Putamen (tissue), 1 donor: ENCODE results near the gene COL27A1.

Experiments used
- DNase-seq: peaks from one replicate; pipeline ENCODE4 v3.0.0-alpha.2; 2016; ENCODE audit warnings: low spot score

The COL27A1 gene

DNA sequence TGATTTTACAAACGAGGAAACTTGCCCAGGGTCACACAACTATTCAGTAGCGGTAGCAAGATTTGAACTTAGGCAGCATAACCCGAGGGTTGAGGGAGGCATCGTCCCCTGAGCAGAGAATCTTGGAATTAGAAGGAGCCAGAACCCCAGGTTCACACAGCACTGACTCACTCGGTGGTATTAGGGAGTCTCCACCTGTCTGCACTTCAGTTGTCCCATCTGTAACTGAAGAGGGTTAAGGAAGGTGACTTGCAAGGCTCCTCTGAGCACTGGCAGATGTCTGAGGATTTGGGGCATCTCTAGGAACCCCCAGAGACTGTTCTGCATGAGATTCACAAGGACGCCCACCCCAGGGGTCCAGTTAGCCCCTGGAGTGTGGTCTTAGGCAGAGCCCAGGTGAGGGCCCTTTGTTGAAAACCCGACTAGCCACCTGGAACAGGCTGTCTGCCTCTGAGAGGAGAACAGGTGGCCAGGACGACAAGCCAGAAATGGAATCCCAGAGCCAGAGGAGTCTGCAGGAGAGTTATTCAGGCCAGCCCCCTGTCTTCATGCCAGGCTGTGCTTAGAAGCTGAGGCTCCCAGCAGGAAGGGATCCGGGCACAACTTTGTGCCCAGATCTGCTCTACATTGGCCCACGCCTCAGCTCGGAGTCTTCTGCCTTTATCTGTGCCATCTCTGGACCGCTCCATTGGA lies 117.5 kb downstream of the COL27A1 start:
- DNase-seq, result no peak

DNA sequence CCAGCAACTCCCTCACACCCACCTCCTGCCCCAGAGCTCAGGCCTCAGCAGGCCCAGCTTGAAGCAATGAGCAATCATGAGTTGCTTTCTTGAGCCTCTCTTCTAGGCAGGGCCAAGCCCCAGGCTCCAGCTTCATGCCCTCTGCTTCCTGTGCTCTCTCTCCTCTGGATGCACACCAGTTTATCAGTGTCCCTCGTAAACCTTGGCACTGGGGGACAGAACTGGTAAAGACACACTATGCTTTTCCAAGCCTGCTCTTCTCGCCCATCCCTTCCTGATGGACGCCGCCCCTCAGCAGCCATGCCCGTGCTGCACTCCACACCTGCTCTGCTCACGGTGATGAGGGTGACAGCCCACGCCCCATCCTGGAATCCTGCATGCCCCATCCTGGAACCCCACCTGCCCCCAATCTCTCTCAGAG lies 118.1 kb downstream of the COL27A1 start:
- DNase-seq, result no peak

DNA sequence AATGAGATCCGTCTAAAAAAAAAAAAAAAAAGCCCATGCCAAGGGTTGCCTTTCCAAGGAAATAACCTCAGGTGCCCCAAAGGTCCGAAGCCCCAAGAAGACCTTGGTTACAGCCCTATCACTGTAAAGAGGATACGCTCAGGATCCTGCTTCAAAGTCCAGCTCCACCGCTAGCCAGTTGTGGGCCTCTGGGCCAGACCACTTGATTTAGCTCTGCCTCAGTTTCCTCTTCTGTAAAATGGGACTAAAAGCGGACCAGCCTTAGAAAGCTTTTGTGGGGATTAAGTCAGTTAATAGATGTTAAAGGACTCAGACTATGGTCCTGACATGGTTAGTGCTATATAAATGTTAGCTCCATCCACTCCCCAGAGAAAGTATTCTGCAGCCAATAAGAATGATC lies 118.9 kb downstream of the COL27A1 start:
- no peak for DNase-seq

DNA sequence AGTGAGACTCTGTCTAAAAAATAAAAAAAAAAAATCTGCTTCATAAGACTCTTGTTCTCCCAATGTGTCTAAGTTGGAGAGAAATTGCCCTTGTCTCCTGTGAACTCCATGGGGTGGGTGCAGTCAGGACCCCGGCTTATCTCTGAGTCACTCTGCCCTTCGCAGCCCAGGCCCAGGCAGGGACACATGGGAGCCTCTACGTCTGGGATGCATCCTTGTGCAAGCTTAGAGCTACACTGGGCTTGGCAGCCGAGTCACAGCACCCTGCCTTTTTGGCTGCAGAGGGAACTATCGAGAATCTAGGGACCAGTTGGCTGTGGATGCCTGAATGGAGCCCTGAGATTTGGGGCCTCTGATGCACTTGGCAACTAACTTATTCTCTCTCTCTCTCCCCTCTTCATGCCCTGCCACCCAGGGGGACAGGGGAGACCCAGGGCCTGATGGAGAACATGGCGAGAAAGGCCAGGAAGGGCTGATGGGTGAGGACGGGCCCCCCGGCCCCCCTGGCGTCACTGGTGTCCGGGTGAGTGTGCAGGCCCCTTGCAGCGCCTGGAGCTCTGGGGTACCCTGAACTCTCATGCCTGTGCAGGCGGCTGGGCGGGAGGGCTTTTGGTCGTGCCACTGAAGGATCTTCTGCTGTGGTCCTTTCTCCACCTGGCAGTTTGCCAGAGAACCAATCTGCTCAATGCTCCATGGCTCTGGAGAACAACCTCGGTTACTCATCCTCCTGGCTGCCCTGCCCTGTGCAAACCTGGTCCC lies 120.1 kb downstream of the COL27A1 start:
- DNase-seq, result no peak

DNA sequence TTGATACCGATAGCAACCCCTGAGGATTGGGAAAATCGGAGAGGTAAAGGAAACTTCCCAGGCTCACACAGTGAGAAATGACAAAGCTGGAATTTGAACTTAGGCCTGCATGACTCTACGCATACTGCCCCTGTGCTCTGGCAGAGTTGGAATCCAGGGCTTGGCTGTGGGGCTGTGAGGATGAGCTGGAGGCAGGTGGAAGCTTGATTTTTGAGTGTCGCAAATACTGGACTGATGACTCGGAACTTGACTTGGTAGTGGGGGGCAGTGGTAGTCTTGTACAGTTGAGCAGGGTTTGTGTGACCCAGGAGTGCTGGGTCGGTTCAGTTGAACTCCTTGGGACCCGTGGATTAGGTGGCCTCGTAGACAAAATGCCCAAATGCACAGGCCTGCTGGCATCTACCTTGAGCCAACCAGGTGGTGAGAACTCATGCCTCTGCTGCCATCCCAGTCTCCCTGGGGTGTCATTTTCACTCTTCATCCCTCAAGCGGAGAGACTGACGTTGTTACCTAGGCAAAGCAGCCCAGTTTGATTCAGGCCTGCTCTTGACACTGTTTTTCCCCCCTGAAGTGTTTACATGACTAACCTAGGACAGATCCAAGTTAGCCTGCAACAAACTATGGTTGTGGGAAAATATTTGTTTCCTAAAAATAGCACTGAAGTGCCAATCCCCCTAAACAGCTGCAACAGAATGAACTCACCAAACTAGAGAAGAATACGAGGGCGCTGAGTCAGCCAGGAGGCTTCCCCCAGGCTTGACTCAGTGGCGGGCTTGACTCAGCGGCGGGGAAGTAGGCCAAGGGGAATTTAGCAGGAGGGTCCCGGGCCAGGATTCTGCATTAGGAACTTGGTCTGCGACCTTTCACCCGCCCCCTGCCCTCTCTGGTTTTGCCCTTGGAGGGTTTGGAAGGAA lies 121.8 kb downstream of the COL27A1 start:
- no peak for DNase-seq

DNA sequence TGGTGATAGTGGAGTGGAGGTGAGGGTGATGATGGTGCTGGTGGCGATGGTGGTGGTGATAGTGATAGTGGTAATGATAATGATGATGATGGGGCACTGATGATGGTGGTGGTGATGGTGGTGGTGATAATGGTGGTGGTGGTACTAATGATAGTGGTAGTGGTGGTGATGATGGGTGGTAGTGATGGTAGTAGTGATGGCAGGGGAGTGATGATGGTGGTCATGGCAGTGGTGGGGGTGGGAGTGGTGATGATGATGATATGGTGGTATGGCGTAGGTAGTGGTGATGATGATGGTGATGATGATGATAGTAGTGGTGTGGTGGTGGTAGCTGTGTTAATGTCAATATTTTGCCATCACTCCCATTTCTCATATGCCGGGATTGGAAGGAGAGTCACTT lies 123.0 kb downstream of the COL27A1 start:
- no peak for DNase-seq

DNA sequence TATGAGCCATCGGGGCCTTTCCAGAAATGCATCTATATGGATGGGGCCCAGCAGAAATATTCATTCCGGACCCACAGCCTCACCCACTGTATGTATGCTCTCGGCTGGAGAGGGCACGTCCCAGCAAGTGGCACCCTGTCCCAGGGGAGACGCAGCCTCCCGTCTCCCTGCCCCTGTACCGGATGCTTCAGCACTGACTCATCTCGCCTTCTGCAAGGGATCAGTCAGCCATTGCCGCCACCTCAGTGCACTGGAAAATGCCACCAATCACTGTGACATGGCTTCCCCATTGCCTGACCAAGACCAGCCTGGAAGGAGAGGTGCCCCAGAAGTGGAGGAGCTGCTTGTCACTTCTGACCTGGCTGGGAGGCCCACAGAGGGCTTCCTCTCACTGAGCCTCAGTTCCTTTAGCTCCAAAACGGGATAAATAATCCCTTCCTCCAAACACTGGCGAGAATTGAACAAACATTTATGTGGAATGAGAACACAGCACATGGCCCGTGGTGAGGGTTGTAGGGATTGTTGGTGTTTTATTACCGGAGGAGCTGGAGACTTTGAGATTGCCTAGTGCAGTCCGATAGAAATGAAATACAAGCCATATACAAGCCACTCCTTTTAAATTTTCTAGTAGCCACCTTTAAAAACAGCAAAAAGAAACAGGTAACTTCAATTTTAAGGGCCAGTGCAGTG lies 123.7 kb downstream of the COL27A1 start:
- no peak for DNase-seq

DNA sequence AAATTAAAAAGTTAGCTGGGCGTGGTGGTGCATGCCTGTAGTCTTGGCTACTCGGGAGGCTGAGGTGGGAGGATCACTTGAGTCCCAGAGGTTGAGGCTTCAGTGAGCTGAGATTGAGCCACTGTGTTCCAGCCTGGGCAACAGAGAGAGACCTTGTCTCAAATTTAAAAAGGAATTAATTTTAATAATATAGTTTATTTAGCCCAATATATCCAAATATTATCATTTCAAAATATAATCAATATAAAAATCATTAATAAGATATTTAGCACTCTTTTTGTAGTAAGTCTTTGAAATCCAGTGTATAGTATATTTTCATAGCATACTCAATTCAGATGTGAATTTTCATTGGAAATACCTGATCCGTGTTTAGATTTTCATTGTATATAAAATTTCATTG lies 124.4 kb downstream of the COL27A1 start:
- DNase-seq, result no peak

DNA sequence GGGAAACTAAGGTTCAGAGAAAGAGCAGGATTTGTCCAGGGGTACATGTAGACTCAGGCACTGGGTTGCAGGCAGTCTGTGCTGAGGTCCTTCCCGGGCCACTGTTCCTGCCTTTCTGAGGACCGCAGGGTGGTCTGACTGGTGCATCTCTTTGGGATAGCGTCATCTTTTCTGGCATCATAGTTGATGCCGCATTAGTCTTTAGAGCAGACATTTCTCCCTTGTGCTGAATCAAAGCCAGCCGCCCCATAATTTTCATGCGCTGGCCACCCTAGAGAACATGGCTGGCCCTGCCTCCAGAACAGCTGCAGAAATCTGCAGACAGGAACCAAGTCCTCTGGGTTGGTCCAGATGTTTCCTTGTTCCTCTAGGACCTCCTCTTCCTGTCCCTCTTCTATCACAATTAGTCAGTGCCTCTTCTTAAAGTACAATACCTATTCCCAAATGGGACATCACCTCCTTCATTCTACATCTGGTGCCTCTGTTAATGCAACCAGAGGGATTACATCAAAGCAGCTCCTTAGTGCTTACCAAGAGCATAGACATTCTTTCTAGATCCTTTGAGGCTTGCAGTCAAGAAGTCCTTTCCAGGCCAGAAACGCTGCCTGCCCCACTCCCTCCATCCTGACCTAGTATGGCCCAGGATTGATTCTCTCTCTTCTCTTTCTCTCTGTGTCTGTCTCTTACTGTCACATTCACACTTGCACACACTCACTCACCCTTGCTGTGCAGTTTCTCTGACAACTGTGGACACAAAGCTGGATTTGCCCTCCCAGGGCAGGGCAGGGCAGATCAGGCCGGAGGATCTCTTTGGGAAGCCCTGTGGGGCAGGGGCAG lies 125.5 kb downstream of the COL27A1 start:
- DNase-seq, result no peak

DNA sequence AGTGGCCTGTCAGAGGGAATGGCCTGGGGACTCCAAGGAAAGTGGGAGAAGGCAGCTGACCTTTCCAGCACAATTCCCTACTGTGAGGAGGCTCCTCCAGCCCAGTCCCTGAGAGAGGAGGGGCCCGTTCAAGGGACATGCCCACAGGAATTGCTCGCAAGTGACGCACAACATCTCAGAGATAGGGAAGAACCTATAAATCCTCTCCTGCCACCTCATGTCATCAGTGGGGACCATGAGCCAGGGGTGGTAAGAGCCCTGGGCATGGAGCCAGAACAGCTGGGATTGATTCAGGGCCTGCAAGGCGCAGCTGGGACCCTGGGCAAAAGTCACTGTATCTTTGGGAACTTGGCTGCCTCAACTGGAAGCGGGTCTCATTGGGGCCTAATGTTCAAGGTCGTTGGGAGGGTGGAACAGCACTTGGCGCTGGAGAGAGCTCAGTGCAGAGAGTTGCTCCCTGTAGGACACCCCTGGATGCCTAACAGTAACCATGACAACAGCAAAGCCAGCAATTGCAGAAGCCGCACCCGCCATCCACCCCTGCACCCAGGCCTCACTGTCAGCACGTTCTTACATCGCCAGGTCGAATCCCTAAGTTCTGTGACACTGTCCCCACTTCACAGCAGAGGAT lies 126.3 kb downstream of the COL27A1 start:
- no peak for DNase-seq

DNA sequence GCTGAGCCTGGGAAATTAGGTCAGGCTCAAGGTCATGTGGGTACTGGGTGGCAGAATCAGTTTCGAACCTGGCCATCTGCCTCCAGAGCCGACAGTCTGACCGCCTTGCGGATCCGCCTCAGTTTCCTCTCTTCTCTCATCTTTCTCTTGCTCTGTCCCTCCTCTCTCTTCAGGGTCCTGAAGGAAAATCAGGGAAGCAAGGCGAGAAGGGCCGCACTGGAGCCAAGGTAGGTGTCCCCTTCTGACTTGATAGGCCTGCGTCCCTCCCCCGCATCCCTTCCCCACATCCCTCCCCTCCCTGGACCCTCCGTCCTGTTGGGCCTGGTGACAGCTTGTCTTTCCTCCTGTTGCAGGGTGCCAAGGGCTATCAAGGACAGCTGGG lies 126.8 kb downstream of the COL27A1 start:
- no peak for DNase-seq

DNA sequence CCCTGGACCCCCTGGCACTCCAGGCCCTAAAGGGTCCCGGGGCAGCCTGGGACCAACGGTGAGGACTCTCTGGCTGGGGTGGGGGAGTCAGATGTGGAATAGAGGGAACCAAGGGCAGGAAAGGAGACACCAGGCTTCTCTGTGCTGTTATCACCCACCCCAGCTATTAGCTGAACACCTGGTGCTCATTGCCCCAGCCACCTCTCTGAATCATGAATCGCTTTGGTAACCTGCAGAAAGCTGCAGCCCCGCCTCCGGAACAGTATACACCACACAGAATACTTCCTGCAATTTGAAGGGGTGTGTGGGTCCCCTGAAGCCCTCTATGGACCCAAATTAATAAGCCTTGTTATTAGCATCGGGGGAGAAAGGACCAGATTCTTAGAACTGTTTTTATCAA lies 127.2 kb downstream of the COL27A1 start:
- DNase-seq, result no peak

DNA sequence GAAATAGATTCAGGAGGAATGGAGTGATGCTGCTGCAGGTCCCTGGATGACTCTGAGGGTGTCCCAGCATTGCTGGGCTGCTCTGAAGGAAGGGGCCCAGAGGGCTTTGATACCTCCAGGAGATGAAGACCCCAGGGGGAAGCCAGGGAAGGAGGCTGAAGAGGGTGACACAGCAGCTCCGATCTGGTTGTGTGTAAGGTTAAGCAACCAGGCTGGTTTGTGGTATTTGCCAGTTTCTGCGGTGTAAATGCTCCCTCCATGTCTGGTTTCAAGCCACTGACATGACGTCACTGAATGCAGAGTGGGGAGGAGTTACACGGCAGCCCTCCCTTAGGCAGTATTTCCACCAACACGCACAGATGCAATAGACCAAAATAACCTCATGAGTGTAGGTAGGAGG lies 127.6 kb downstream of the COL27A1 start:
- DNase-seq, result no peak

DNA sequence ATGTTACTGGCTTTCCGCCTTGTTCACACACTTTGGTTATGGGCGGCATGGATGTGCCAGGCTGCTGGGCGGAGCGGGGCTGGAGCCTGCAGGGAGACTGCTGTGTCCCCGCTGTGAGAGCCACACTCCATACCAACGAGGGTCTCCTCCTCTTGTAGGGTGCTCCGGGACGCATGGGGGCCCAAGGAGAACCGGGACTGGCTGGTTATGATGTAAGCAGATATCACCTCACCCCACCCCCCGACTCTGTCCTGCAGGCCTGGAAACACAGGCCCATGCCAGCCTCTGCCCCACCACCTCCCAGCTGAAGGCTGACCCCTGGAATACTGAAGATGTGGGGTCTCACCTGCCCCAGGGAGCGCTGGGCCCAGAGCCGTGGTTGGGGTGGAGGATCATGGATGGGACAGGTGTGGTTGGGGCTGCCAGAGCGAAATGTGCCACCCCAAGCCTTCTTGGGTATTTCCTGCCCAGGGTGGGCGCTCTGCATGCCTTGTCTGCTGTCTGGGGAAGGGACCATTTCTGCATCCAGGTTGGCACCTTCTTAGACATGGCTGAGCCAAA lies 128.3 kb downstream of the COL27A1 start:
- no peak for DNase-seq

DNA sequence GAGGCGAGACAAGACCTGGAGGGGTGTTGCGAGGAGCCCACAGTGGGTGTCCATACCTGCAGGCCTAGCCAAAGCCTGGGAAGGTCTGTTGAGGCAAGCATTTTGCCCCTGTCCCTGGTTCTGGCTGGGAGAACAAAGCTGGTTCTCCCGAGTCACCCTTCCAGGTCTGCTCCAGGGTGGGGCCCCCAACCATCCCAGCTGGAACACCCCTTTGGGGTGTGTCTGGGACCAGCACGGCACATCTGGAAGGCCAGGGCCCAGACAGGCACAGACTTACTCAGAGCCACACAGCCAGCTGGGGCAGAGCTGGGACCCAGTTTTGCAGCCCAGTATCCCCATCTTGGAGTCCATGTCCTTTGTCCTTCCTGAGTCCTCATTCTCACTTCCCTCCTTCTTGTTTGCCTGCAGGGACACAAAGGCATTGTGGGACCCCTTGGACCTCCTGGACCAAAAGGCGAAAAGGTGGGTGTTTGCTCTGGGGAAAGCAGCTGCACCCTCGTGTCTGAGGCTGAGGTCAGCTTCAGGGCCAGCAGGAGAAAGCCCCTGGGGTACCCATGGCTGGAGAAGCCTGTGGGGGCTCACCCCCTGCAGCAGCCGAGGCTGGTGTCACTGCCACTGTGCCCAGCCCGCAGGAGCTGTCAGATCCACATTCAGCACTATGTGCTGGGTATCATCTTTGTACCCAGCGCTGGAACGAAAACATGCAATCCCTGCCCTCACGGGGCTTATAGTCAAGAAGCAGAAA lies 129.2 kb downstream of the COL27A1 start:
- no peak for DNase-seq

DNA sequence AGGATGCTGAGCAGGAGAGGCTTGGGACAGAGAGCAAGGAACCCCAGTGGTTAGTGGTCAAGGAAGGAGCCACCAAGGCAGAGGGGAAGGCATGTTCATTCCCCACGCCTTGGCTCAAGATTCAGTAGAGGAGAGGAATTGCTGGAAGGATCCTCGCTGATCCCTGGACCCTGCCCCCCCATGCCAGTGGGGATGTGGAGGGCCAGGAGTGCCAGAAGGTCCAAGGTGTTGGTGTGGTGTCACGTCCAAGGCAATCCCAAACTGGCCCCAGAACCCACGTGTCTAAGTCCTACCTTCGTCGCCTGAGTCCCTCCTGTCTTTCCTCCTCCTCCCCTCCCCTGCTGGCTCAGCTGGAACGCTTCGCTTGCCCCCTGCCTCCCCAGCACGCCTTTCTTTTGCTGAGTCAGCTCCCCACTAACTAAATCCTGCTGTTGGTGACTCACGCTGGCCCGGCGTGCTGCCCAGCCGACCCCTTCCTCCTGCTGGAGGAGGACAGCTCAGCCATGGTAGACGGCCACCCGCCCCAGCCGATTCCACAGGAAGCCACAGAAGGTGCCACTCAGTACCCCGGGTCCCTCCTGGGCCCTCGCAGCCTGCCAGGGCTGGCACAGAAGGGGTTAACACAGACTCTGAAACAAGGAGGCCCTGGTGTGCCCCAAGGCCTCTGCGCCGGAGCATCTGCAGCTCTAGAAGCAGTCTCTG lies 130.0 kb downstream of the COL27A1 start:
- DNase-seq, result no peak

DNA sequence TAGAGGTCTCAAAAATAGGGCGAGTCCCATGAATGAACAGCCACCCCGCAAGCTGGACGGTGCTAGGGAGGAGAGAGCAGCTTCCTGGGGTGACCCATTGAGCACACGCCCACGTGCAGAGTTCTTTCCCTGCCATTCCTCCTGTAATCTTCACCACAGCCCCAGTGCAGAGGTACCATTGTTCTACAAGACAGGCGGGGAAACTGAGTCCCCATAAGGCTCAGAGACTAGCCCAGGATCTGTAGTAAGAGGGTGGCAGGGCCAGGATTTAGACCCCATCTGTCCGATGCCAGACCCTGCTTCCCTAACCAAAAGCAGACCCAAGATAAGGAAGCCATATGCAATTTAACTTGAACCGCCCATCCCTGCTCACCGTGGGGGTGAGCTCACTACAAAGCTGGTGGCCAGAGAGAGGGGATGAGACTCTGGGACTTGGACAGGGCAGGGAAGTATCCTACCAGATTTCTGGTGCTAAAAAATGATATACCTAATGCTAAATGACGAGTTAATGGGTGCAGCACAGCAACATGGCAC lies 130.9 kb downstream of the COL27A1 start:
- DNase-seq, result no peak

DNA sequence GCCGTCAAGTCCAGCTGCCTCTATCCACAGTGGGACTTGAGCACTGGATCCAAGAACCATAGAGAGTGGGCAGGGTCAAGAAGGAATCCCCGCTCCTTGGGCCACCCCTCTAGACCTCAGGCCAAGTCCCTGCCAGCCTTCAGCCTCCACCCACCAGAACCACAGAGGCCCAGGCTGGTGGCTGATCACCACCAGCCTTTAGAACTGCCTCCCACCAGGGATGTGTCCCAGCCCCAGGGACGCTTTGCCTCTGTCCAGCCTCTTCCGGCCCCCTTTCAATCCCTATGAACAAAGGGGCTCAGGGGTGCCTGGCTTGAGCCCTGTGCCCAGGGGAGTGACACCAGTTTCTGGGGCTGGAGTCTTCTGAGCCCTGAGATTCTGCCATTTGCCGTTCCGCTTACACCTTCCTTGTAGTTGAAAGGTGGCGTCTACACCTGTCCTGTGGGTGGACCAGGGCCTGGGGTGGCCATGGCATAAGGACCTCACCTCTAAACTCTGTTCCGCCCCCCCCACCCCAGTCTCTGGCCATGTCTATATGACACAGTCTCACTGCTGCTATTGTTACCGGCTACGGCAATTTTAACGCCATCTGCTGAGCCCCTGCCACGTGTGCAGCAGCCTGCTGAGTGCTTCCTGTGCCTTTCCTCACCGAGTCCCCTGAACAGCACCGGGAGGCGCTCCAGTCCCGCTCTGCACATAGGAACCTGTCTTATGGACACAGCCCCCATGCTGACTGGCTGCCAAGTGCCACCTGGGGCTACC lies 131.8 kb downstream of the COL27A1 start:
- DNase-seq, result no peak
